MM.1S (cell line): ENCODE data around the gene MYLK3.

Source experiments
- EZH2 ChIP-seq: fragments of 300-600 bp; sonication (generic); optimal IDR thresholded peaks from 2 replicates; pipeline ENCODE3; 2017; ENCODE audit warnings: low read depth, mild to moderate bottlenecking, antibody characterized with exemption, low read length, mixed read lengths
- EZH2phosphoT487 ChIP-seq: fragments of 300-600 bp; sonication (generic); IDR thresholded peaks from 2 replicates; pipeline ENCODE4 v1.6.1; 2018; ENCODE audit warnings: antibody characterized with exemption, low read length
- TF ChIP-seq, protein P1 (sequence below): fragments of 300-600 bp; sonication (generic); IDR thresholded peaks from 2 replicates; pipeline ENCODE4 v1.5.1; 2016; ENCODE audit warnings: antibody characterized with exemption, low read length, mixed read lengths

DNA sequence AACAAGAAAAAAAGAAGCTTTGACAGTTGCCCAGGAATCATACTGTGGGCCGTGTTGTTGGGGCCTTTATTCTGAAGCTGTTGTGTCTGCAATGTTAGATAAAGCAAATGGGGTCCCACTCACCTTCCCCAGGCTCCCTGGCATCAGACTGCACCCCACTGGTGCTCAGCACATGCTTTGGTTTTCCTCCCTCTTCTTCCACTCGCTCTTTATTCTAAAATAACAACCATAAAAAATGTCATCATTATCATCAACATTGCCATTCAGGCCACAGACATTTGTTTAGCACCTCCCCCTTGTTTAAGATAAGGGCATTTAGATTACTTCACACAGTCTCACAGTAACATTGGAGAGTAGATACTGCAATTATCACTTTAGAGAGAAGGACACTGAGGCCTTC, 8.2 kb downstream of the MYLK3 start:
- TF ChIP-seq, protein P1, sequence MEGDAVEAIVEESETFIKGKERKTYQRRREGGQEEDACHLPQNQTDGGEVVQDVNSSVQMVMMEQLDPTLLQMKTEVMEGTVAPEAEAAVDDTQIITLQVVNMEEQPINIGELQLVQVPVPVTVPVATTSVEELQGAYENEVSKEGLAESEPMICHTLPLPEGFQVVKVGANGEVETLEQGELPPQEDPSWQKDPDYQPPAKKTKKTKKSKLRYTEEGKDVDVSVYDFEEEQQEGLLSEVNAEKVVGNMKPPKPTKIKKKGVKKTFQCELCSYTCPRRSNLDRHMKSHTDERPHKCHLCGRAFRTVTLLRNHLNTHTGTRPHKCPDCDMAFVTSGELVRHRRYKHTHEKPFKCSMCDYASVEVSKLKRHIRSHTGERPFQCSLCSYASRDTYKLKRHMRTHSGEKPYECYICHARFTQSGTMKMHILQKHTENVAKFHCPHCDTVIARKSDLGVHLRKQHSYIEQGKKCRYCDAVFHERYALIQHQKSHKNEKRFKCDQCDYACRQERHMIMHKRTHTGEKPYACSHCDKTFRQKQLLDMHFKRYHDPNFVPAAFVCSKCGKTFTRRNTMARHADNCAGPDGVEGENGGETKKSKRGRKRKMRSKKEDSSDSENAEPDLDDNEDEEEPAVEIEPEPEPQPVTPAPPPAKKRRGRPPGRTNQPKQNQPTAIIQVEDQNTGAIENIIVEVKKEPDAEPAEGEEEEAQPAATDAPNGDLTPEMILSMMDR: no peak
- no peak for TF ChIP-seq EZH2phosphoT487
- TF ChIP-seq EZH2: no peak
